HepG2 (cell line): ENCODE measurements around the gene UBC. TPM values are rescaled to one million over a fixed set of nuclear protein-coding genes. Genes with fewer than 3 reads are reported as not detected.

ENCODE experiments used
- AFF4 ChIP-seq: sonication (generic); formaldehyde crosslinking; IDR thresholded peaks from 2 replicates; pipeline ENCODE4 v1.4.0; 2020; ENCODE audit warnings: missing genetic modification reagents
- AHR ChIP-seq: IDR thresholded peaks from 2 replicates; pipeline ENCODE4 v1.6.1; 2018; ENCODE audit warnings: missing genetic modification reagents, missing compliant biosample characterization
- BRD4 ChIP-seq: sonication (generic); formaldehyde crosslinking; IDR thresholded peaks from 2 replicates; pipeline ENCODE4 v1.4.0; 2020; ENCODE audit warnings: missing genetic modification reagents
- ETV6 ChIP-seq: sonication (generic); formaldehyde crosslinking; conservative IDR thresholded peaks from 2 replicates; pipeline ENCODE4 v1.4.0; 2020; ENCODE audit warnings: missing genetic modification reagents
- FOSL2 ChIP-seq: sonication (generic); formaldehyde crosslinking; IDR thresholded peaks from 2 replicates; pipeline ENCODE4 v1.4.0; 2020; ENCODE audit warnings: missing genetic modification reagents
- HCFC1 ChIP-seq: fragments of 150-350 bp; IDR thresholded peaks from 2 replicates; pipeline ENCODE4 v1.6.1; 2014; ENCODE audit warnings: low read depth, low read length
- MLLT10 ChIP-seq: sonication (generic); formaldehyde crosslinking; IDR thresholded peaks from 2 replicates; pipeline ENCODE4 v1.4.0; 2020; ENCODE audit warnings: missing genetic modification reagents
- MTA1 ChIP-seq: sonication (generic); formaldehyde crosslinking; IDR thresholded peaks from 2 replicates; pipeline ENCODE4 v1.4.0; 2020; ENCODE audit warnings: missing genetic modification reagents, mild to moderate bottlenecking, borderline replicate concordance
- PLRG1 ChIP-seq: fragments of 450-650 bp; conservative IDR thresholded peaks from 2 replicates; pipeline ENCODE4 v1.6.1; 2016
- PRMT3 ChIP-seq: sonication (generic); formaldehyde crosslinking; IDR thresholded peaks from 2 replicates; pipeline ENCODE4 v1.8.1; 2022; ENCODE audit warnings: low read depth, mild to moderate bottlenecking, moderate library complexity, missing genetic modification reagents, borderline replicate concordance
- SNAI1 ChIP-seq: sonication (generic); formaldehyde crosslinking; IDR thresholded peaks from 2 replicates; pipeline ENCODE4 v1.5.0; 2020; ENCODE audit warnings: mild to moderate bottlenecking, missing genetic modification reagents, borderline replicate concordance
- STAG1 ChIP-seq: sonication (generic); formaldehyde crosslinking; IDR thresholded peaks from 2 replicates; pipeline ENCODE4 v1.4.0; 2020; ENCODE audit warnings: missing genetic modification reagents
- TARDBP ChIP-seq: sonication (generic); formaldehyde crosslinking; IDR thresholded peaks from 2 replicates; pipeline ENCODE4 v1.8.0; 2022; ENCODE audit warnings: mild to moderate bottlenecking, missing genetic modification reagents
- TRIM22 ChIP-seq: fragments of 450-650 bp; IDR thresholded peaks from 2 replicates; pipeline ENCODE4 v1.6.1; 2017
- ZFP36L2 ChIP-seq: sonication (generic); formaldehyde crosslinking; IDR thresholded peaks from 2 replicates; pipeline ENCODE4 v1.4.0; 2020; ENCODE audit warnings: missing genetic modification reagents
- ZKSCAN8 ChIP-seq: IDR thresholded peaks from 2 replicates; pipeline ENCODE4 v1.6.1; 2016; ENCODE audit warnings: borderline replicate concordance, missing genetic modification reagents, missing compliant biosample characterization
- ZNF230 ChIP-seq: sonication (generic); formaldehyde crosslinking; IDR thresholded peaks from 2 replicates; pipeline ENCODE4 v1.4.0; 2020; ENCODE audit warnings: mild to moderate bottlenecking, missing genetic modification reagents
- ZNF552 ChIP-seq: sonication (generic); formaldehyde crosslinking; IDR thresholded peaks from 2 replicates; pipeline ENCODE4 v1.9.0; 2022; ENCODE audit warnings: missing genetic modification reagents, mild to moderate bottlenecking, borderline replicate concordance
- ZNF609 ChIP-seq: sonication (generic); formaldehyde crosslinking; IDR thresholded peaks from 2 replicates; pipeline ENCODE4 v1.4.0; 2020; ENCODE audit warnings: mild to moderate bottlenecking, missing genetic modification reagents, borderline replicate concordance
- ZNF740 ChIP-seq: sonication (generic); formaldehyde crosslinking; IDR thresholded peaks from 2 replicates; pipeline ENCODE4 v1.4.0; 2020; ENCODE audit warnings: missing genetic modification reagents
- ZNF850 ChIP-seq: sonication (generic); formaldehyde crosslinking; conservative IDR thresholded peaks from 2 replicates; pipeline ENCODE4 v1.9.0; 2021; ENCODE audit warnings: mild to moderate bottlenecking, missing genetic modification reagents
- polyA plus RNA-seq, 8 experiments: library from polyadenylated mRNA; depleted of rRNA in 3 of 8; stranded (reverse) in 7 of 8; unstranded in 1 of 8; fragments of >200 nt; fragmentation: Illumina TruSeq in 4 of 8; extraction: Trizol in 4 of 8; gene quantifications; 2 replicates each; pipeline versions ENCODE4 v1.2.1 to v1.2.3, GENCODE V29; 2011 to 2016; ENCODE audit warnings: low read depth in 4 of 8, missing spikeins in 1 of 8, mixed read lengths in 1 of 8; ENCODE audit not compliant: insufficient read depth in 1 of 8
- total RNA-seq, 5 experiments: library from RNA; depleted of rRNA; stranded (reverse); fragments of >200 nt; fragmentation: Illumina TruSeq; extraction: Trizol; gene quantifications; 2 replicates each; pipeline ENCODE4 v1.2.3, GENCODE V29; 2016; ENCODE audit warnings: low read depth in 1 of 5

The UBC gene
- total and polyA plus RNA-seq, 2 of the 13 experiments (the other 11 are each of a cell fraction or from before 2014, with no cell fraction given) = 805 to 1,432 TPM

- TF ChIP-seq AFF4 (no peak), ZKSCAN8 (CRISPR knock-in tag) (no peak), ETV6 (CRISPR knock-in tag) (no peak), STAG1 (peak; percentile 79), TARDBP (CRISPR knock-in tag) (no peak), PLRG1 (no peak), MLLT10 (CRISPR knock-in tag) (no peak), PRMT3 (no peak), MTA1 (CRISPR knock-in tag) (no peak), ZNF609 (CRISPR knock-in tag) (no peak), TRIM22 (no peak), AHR (CRISPR knock-in tag) (no peak), BRD4 (CRISPR knock-in tag) (no peak), ZNF552 (CRISPR knock-in tag) (no peak), SNAI1 (CRISPR knock-in tag) (no peak), FOSL2 (peak; percentile 78), ZNF850 (CRISPR knock-in tag) (no peak), ZNF230 (CRISPR knock-in tag) (no peak), ZNF740 (no peak), HCFC1 (no peak), ZFP36L2 (no peak)
Observed at GRCh38 chr12:124898200-124898922, 16.1 kb downstream of the UBC start (continued).
